GM18511 (cell line): ENCODE data around the gene PIGO.

Experiments used
- ATAC-seq: cut with Tn5 transposase; IDR thresholded peaks from one replicate; pipeline ENCODE4 v1.9.1; 2021; ENCODE audit warnings: mild to moderate bottlenecking, moderate library complexity; ENCODE audit not compliant: unreplicated experiment

PIGO gene

GRCh38 chr9:35072461-35073278 is 23.7 kb downstream of the PIGO start, which contains the start of gene VCP:
Gene VCP (minus strand): TSS chr9:35072625. CDS start chr9:35072353, 272 bp downstream.
- peak; percentile 92 for ATAC-seq

GRCh38 chr9:35071814-35072460 is 24.5 kb downstream of the PIGO start:
- peak; percentile 61 for ATAC-seq

GRCh38 chr9:35070823-35071813 is 25.3 kb downstream of the PIGO start:
- no peak for ATAC-seq

- no peak for ATAC-seq
Observed at GRCh38 chr9:35069020-35069419, 27.4 kb downstream of the PIGO start.

- ATAC-seq = no peak
Observed at GRCh38 chr9:35067056-35067455, 29.3 kb downstream of the PIGO start.

GRCh38 chr9:35060548-35061207 is 35.7 kb downstream of the PIGO start:
- ATAC-seq = no peak

GRCh38 chr9:35059438-35059837 is 37.0 kb downstream of the PIGO start:
- no peak for ATAC-seq

- no peak for ATAC-seq
Observed at GRCh38 chr9:35057271-35057620, 39.1 kb downstream of the PIGO start.

GRCh38 chr9:35056571-35057270 is 39.7 kb downstream of the PIGO start:
- no peak for ATAC-seq

- no peak for ATAC-seq
Observed at GRCh38 chr9:35054871-35055644, 41.3 kb downstream of the PIGO start.

- ATAC-seq = no peak
Observed at GRCh38 chr9:35054185-35054835, 42.1 kb downstream of the PIGO start.

- peak; percentile 70 for ATAC-seq
Observed at GRCh38 chr9:35051069-35051967, 45.1 kb downstream of the PIGO start.

- ATAC-seq = no peak
Observed at GRCh38 chr9:35048511-35048910, 47.9 kb downstream of the PIGO start.

GRCh38 chr9:35044071-35044470 is 52.3 kb downstream of the PIGO start:
- no peak for ATAC-seq

- ATAC-seq = no peak
Observed at GRCh38 chr9:35042891-35043545, 53.4 kb downstream of the PIGO start.

- ATAC-seq = no peak
Observed at GRCh38 chr9:35042081-35042604, 54.2 kb downstream of the PIGO start.
